Embryonic facial prominence (tissue), 1 donor: ENCODE results near the gene S100A7A.

Experiments used
- DNase-seq: peaks from one replicate; pipeline ENCODE4 v3.0.0-alpha.2; 2016; ENCODE audit errors: extremely low spot score

Gene S100A7A

GRCh38 chr1:153415850-153416570 lies at the start of gene S100A7A:
S100A7A (plus strand) TSS chr1:153416520; CDS start chr1:153418083, 1,563 bp downstream.
- no peak for DNase-seq

GRCh38 chr1:153367090-153367489 lies 49.2 kb upstream of the S100A7A start:
- DNase-seq, result no peak

GRCh38 chr1:153368495-153368894 lies 47.8 kb upstream of the S100A7A start:
- no peak for DNase-seq

GRCh38 chr1:153370146-153370545 lies 46.2 kb upstream of the S100A7A start:
- no peak for DNase-seq

DNA sequence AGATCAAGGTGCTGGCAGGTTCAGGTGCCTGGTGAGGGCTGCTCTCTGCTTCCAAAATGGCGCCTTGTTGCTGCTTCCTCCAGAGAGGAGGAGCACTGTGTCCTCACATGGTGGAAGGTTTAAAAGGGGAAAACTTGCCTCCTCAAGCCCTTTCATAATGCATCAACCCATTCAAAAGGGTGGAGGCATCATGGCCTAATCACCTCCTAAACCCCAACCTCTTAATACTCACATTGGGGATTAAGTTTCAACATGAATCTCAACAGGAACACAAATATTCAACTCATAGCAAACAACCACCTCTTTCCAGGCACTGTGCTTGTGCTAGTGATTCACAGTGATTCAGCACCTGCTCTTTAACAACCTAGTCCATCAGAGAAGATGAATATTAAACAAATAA lies 45.1 kb upstream of the S100A7A start:
- no peak for DNase-seq

GRCh38 chr1:153372571-153372970 lies 43.7 kb upstream of the S100A7A start:
- no peak for DNase-seq

DNA sequence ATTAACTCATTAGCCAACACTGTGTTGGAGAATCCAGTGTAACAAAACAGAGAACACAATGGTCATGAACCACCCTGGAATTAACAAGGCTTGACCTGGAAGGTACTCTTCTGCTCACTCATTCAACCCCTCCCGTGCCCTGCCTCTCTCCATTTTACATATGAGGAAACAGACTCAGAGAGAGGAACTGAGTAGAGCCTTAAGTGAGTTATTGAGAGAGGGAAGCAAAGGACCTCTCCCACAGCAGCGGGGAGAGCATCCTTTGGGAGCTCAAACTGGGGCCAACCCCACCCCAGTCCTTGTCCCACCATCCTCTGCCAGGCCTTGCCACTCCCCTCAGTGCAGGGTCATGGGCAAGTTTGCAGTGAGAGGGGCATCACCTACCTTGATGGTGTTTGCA lies 42.2 kb upstream of the S100A7A start:
- no peak for DNase-seq

DNA sequence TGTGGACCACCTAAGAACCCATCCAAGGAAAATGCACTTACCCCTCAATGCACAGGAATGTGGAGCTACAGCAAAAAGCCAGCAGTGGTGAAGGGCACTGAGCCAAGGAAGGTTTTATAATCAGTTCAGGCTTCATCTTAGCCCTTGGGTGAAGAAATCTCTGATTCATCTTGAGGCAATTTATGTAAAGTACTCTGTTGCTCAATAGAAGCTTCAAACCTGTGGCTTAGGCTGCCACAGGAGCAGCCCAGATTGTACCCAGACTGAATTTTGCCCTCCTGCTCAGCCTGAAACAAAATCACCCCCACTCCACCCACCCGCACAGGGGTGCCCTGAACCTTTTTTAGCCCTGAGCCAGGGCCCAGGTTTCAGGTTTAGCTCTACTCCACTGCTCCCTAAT lies 40.8 kb upstream of the S100A7A start, which contains the start of gene S100A12:
Gene S100A12 (minus strand): TSS at position 111 of the 400 bp plus-strand sequence. CDS start 1,029 bp downstream, outside the sequence.
- no peak for DNase-seq

DNA sequence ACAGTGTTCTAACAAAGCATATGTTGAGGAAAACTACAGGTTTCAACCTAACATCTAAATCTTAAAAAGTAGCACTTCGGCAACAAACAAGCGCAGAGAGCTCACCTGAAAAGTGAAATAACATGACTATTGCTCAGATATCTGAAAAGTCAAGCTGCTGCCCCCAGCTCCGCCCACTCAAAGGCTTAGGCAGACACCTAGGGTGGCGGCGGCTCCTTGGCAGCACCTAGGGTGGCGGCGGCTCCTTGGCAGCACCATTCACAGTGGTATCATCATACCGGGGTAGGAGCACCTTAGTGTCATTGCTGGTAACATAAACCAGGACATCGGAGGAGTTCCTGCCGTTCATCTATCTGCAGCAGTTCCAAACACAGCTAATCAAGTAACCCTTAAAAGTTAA lies 36.7 kb upstream of the S100A7A start:
- no peak for DNase-seq

DNA sequence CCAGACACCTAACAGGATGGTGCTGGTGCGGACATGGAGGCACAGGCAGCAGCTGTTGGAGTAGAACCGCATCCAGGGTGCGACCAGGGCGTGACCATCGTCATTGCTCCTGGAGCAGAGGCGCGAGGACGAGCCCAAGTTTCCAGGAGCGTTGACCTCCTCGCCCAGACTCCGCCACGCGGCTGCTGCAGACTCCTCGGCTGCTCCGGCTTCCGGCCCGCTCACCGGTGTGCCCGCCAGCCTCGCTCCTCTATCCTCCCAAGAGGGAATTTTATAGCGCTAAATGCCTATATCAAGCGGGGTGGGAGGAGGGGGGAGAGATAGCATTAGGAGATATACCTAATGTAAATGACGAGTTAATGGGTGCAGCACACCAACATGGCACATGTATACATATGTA lies 35.6 kb upstream of the S100A7A start:
- DNase-seq, result no peak

DNA sequence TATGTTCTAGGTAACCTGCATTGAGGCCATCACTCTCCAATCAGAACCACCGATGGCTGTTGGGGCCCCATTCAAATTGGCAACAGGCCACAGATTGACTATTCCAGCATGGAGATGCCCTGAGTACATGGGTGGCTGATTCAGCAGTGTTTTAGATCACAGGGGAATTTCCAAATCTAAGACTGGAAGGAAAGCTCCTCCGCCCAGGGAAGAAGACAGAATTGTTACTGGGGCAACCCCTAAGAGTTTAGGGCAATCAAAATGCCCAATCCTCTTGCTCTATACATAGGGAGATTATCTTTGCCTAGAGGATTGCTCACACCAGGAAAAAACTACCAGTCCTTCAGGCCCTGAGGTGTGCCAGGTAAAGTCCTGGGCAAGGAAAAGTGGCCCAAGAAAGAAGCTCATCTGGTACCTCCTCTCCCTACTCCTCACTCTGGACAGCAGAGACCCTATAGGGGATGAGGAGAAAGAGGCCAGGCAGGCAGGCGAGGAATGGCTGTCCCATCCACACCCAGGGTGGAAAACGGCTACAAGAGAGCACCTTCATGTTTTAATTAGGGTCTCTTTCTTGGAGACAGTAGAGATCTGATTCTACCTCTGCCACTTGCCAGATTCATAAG lies 31.3 kb upstream of the S100A7A start:
- DNase-seq, result no peak

DNA sequence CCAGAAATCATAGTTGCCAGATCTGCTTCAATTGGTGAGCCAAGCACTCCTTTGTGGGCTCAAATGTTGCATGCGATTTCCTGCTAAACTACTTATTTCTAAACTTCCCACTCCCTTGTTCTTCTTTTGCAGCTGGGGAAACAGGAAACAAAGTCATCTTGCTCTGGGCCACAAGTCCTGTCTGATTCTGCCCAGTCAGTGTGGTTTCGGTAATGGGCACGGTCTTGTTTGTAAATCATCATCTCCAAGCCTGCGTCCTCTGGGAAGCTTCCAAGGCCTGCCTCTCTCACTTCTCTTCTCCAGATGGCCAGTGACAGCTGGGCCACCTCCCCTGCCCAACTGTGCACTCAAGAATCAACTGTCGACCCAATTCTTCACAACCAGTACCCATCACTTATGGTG lies 29.8 kb upstream of the S100A7A start:
- DNase-seq, result no peak

GRCh38 chr1:153387001-153387400 lies 29.3 kb upstream of the S100A7A start:
- DNase-seq, result no peak

- DNase-seq, result no peak
Observed at GRCh38 chr1:153387785-153388184, 28.5 kb upstream of the S100A7A start.

DNA sequence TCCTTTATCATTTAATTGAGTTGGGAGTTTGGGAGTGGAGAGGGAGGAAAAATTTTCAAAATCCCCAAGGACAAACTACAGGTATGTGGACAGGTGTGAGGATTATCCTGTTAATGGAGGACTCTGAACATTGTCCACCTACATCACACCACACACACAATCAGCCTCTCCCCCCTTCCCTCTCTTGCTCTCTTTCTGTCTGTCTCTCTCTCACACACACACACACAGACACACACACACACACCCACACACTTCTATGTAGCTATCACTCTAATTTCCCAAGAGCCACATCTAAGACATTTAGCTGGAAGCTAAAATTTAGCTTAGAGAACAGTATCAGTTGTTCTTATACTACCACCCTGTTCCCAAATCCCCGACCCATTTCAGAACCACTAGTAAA lies 26.9 kb upstream of the S100A7A start:
- DNase-seq, result no peak

DNA sequence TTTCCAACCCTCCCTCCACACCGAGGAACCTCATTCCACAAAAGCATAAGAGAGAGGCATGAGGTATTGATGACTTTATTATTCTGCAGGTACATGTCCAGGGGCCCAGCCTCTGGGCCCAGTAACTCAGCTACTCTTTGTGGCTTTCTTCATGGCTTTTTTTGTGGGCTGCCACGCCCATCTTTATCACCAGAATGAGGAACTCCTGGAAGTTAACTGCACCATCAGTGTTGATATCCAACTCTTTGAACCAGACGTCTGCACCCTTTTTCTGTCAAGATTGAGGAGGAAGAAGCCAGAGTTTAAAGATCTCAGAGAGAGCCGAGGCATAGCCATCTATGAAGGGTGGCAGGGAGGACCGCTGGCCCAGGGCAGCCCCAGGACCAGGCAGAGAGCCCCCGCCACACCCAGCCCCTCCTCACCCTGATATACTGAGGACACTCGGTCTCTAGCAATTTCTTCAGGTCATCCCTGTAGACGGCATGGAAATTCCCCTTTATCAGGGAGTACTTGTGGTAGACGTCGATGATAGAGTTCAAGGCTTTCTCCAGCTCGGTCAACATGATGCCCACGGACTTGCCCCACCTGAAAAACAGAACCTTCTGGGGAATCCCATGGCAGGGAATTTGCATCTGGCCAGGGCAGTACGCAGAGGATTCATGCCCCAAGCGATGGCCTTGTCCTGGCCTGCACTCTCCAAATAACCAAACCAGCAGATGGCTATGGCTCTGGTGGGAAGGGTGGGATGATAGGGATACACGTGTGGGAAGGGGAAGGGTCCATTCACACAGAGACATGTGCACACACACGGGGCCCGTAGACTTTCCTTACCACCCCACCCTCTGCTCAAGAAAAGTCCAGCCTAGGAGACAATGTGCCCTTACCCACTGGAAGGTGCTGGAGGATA lies 26.1 kb upstream of the S100A7A start:
- DNase-seq, result no peak

DNA sequence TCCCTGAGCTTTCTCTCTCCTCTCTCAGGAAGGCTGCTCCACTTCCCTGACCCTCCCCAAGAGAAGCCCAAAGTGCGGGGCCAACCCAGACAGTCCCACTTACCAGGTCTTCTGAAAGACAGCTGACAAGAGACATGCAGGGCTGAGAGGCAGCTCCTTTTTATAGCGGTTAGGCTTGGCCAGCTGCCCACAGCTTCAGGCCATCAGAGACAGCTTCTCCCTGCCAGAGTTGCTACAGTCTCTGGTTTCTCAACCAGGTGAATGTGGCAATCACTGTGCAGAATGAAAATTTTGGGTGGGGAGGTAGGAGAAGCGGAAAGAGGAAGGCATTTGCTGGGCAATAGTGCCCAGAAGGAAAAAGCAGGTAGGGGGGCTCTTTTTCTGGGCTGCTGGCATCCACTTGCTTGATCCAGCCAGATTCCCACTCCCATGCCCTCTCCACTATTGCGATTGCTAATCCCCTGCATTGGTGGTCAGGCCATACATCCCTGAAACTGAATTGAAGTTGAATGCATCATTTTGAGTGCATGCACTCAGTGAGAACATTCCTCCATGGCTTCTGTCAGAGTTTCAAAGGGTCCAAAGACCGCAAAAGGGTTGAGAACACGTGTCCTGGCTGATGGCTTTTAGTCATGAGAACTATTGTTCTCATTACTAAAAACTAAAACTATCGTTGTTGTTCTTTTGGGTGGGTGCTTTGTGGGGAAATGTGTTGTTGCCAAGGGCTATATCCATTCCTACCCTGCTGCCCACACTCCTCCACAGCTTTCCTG lies 25.2 kb upstream of the S100A7A start, which contains the start of gene S100A8:
Gene S100A8 (minus strand): TSS at position 136 of the 773 bp plus-strand sequence. CDS start 538 bp downstream, outside the sequence.
- no peak for DNase-seq

- no peak for DNase-seq
Observed at GRCh38 chr1:153392258-153392657, 24.1 kb upstream of the S100A7A start.

GRCh38 chr1:153392822-153393221 lies 23.5 kb upstream of the S100A7A start:
- DNase-seq, result no peak

GRCh38 chr1:153393926-153394325 lies 22.4 kb upstream of the S100A7A start:
- DNase-seq, result no peak

GRCh38 chr1:153394391-153394790 lies 21.9 kb upstream of the S100A7A start:
- no peak for DNase-seq
